ENCODE results near the gene SLC39A5. TPM values are rescaled to one million over a fixed set of nuclear protein-coding genes. Genes with fewer than 3 reads are reported as not detected.

The SLC39A5 gene
- total and polyA plus RNA-seq, 2 experiments from 2014 or later, result not detected

DNA sequence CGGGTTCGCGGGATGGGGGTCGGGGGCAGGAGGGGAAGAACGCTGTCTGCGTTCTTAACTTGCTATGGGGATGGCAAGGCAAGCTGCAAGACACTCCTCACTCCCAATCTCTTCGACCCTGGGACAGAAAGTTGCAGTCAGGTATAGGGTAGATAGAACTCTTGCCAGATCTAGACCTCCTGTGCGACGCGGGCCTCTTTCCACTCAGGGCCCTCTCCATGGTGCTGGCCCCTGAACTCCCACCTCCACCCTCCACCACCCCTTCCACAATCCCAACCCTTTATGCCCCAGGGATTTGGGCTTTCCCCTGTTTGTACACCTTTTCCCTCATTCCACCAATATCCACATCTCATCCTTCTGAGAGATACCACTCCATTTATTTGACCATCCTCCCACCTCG, 4.9 kb upstream of the SLC39A5 start:
- Histone ChIP-seq H3K4me2 (ENCODE audit: unreplicated experiment) (peak overlapping the region; percentile 81), H3K4me1 (ENCODE audit: insufficient read depth) (peaks cover 15% of the 10 kb centered on the region), H3K36me3 (ENCODE audit: low read depth) (no peaks in the 10 kb centered on the region), H3K9ac (peak overlapping the region; percentile 82), H3K27me3 (replicated peaks; ENCODE audit: insufficient read depth) (no peaks in the 10 kb centered on the region), H4K20me1 (ENCODE audit: insufficient read depth) (no peaks in the 10 kb centered on the region), H3K27ac (no peak overlapping the region), H3K4me3 (peak overlapping the region; percentile 80), H3K79me2 (ENCODE audit: insufficient read depth) (peaks cover 11% of the 10 kb centered on the region), H3F3A (ENCODE audit: insufficient read depth) (peaks cover 19% of the 10 kb centered on the region), H2AFZ (peak overlapping the region; percentile 92), H3K9me2 (ENCODE audit: insufficient read depth) (no peaks in the 10 kb centered on the region), H3K9me3 (ENCODE audit: low read depth) (no peaks in the 10 kb centered on the region)
- in situ Hi-C loops (cut with MboI), result no loop called here
- DNase-seq, result no peak
- 71 to 76% methylated on average over 8 to 11 of the region's 11 CpGs for WGBS, 2 experiments (ENCODE audit: low coverage in 1 of 2, low lambda C conversion rate in 2 of 2, missing lambda C conversion rate in 2 of 2)
- TF ChIP-seq EZH2 (IDR thresholded peaks at IDR 0.05; ENCODE audit: insufficient read depth, poor library complexity, severe bottlenecking) (no peak), EZH2phosphoT487 (IDR thresholded peaks at IDR 0.05; ENCODE audit: insufficient read depth, low read depth) (no peak)

GRCh38 chr12:56229082-56229481, 769 bp upstream of the SLC39A5 start:
- Histone ChIP-seq H4K20me1 (ENCODE audit: insufficient read depth) (no peaks in the 10 kb centered on the region), H3K4me2 (ENCODE audit: unreplicated experiment) (no peak overlapping the region), H3K79me2 (ENCODE audit: insufficient read depth) (no peaks in the 10 kb centered on the region), H3K27ac (no peak overlapping the region), H3K36me3 (ENCODE audit: low read depth) (no peaks in the 10 kb centered on the region), H3K27me3 (replicated peaks; ENCODE audit: insufficient read depth) (no peaks in the 10 kb centered on the region), H2AFZ (no peak overlapping the region), H3K4me3 (no peak overlapping the region), H3F3A (ENCODE audit: insufficient read depth) (peaks cover 5% of the 10 kb centered on the region; the same call in 1 of the 2 replicates), H3K4me1 (ENCODE audit: insufficient read depth) (no peaks in the 10 kb centered on the region), H3K9me2 (ENCODE audit: insufficient read depth) (no peaks in the 10 kb centered on the region), H3K9me3 (ENCODE audit: low read depth) (no peaks in the 10 kb centered on the region), H3K9ac (no peak overlapping the region)
- in situ Hi-C loops (cut with MboI), result no loop called here
- DNase-seq, result no peak
- TF ChIP-seq EZH2phosphoT487 (IDR thresholded peaks at IDR 0.05; ENCODE audit: insufficient read depth, low read depth) (no peak), EZH2 (IDR thresholded peaks at IDR 0.05; ENCODE audit: insufficient read depth, poor library complexity, severe bottlenecking) (no peak)
- 86 to 90% methylated on average over 7 of the region's 7 CpGs for WGBS, 2 experiments (ENCODE audit: low coverage in 1 of 2, low lambda C conversion rate in 2 of 2, missing lambda C conversion rate in 2 of 2)

DNA sequence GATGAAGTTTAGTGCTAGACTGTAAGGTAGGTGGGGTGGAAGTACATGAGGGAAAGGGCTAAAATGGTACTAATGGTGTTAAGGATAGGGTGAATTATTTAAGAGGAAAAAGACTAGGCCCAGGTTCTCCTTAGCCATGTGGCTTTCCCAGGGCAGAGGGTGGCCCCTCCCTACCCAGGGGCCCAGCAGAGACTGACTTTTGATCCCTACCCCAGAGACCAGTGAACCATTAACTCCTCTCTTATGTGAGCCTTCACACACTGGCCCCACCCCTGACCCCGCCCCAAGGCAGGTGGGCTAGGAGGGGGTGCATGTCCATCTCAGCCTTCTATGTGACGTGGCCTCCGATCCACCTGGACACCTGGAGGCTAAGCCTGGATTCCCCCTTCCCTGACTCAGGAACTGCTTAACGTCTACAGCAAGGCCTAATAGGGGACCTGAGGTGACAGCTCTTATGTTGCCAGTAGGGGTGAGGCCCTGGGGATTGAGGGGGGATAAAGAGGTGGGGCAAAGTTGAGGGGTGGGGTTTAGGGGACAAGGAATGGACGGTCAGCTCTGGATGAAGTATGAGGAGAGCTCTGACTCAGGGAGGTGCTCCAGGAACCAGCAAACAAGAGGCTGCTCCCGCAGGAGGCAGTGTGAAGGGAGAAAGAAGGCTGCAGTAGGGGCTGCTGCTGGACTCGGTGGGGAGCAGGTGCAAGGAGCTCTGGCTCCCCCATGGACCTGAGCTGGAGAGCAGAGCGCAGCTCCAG, 757 bp downstream of the SLC39A5 start:
- peaks cover 5% of the 10 kb centered on the region; the same call in 1 of the 2 replicates for H3F3A ChIP-seq (ENCODE audit: insufficient read depth)
- WGBS, 2 experiments (ENCODE audit: low coverage in 1 of 2, low lambda C conversion rate in 2 of 2, missing lambda C conversion rate in 2 of 2), result 65% methylated on average over 7 to 8 of the region's 8 CpGs
- H4K20me1 ChIP-seq (ENCODE audit: insufficient read depth), result no peaks in the 10 kb centered on the region
- H3K4me3 ChIP-seq, result no peak overlapping the region
- H3K9me2 ChIP-seq (ENCODE audit: insufficient read depth), result no peaks in the 10 kb centered on the region
- DNase-seq, result no peak
- TF ChIP-seq EZH2 (IDR thresholded peaks at IDR 0.05; ENCODE audit: insufficient read depth, poor library complexity, severe bottlenecking), result no peak
- no peak for TF ChIP-seq EZH2phosphoT487 (IDR thresholded peaks at IDR 0.05; ENCODE audit: insufficient read depth, low read depth)
- H3K27me3 ChIP-seq (replicated peaks; ENCODE audit: insufficient read depth), result no peaks in the 10 kb centered on the region
- H3K79me2 ChIP-seq (ENCODE audit: insufficient read depth), result no peaks in the 10 kb centered on the region
- no peaks in the 10 kb centered on the region for H3K36me3 ChIP-seq (ENCODE audit: low read depth)
- H3K4me2 ChIP-seq (ENCODE audit: unreplicated experiment), result no peak overlapping the region
- H3K9me3 ChIP-seq (ENCODE audit: low read depth), result no peaks in the 10 kb centered on the region
- no peak overlapping the region for H3K9ac ChIP-seq
- H3K27ac ChIP-seq, result no peak overlapping the region
- H3K4me1 ChIP-seq (ENCODE audit: insufficient read depth), result no peaks in the 10 kb centered on the region
- in situ Hi-C loops (cut with MboI), result no loop called here
- no peak overlapping the region for H2AFZ ChIP-seq

GRCh38 chr12:56231184-56231582, 1.3 kb downstream of the SLC39A5 start:
- Histone ChIP-seq H3K36me3 (ENCODE audit: low read depth) (no peaks in the 10 kb centered on the region), H4K20me1 (ENCODE audit: insufficient read depth) (no peaks in the 10 kb centered on the region), H2AFZ (no peak overlapping the region), H3K27ac (no peak overlapping the region), H3K4me3 (no peak overlapping the region), H3K9me3 (ENCODE audit: low read depth) (no peaks in the 10 kb centered on the region), H3K27me3 (replicated peaks; ENCODE audit: insufficient read depth) (no peaks in the 10 kb centered on the region), H3K79me2 (ENCODE audit: insufficient read depth) (no peaks in the 10 kb centered on the region), H3F3A (ENCODE audit: insufficient read depth) (peaks cover 5% of the 10 kb centered on the region; the same call in 1 of the 2 replicates), H3K9me2 (ENCODE audit: insufficient read depth) (no peaks in the 10 kb centered on the region), H3K9ac (no peak overlapping the region), H3K4me1 (ENCODE audit: insufficient read depth) (no peaks in the 10 kb centered on the region), H3K4me2 (ENCODE audit: unreplicated experiment) (no peak overlapping the region)
- in situ Hi-C loops (cut with MboI), result no loop called here
- DNase-seq, result no peak
- TF ChIP-seq EZH2 (IDR thresholded peaks at IDR 0.05; ENCODE audit: insufficient read depth, poor library complexity, severe bottlenecking) (no peak), EZH2phosphoT487 (IDR thresholded peaks at IDR 0.05; ENCODE audit: insufficient read depth, low read depth) (no peak)
- 85 to 88% methylated on average over 11 of the region's 11 CpGs for WGBS, 2 experiments (ENCODE audit: low coverage in 1 of 2, low lambda C conversion rate in 2 of 2, missing lambda C conversion rate in 2 of 2)
